HFF-Myc (cell line): Measurements from ENCODE around the gene RPRD1B.

Experiments
- DNase-seq: peaks from one replicate; pipeline ENCODE4 v3.0.0-alpha.2; 2011; ENCODE audit warnings: low read depth; ENCODE audit errors: extremely low read depth
- H3K4me3 ChIP-seq: replicated peaks from 2 replicates; pipeline ENCODE4 v1.5.1; 2011; ENCODE audit warnings: low read depth, mild to moderate bottlenecking, control low read depth, low read length
- TF ChIP-seq, protein P1 (sequence below): IDR thresholded peaks from 2 replicates; pipeline ENCODE4 v1.5.1; 2012; ENCODE audit warnings: mild to moderate bottlenecking, low read depth, low read length, control low read depth; ENCODE audit errors: missing control alignments

The RPRD1B gene

DNA sequence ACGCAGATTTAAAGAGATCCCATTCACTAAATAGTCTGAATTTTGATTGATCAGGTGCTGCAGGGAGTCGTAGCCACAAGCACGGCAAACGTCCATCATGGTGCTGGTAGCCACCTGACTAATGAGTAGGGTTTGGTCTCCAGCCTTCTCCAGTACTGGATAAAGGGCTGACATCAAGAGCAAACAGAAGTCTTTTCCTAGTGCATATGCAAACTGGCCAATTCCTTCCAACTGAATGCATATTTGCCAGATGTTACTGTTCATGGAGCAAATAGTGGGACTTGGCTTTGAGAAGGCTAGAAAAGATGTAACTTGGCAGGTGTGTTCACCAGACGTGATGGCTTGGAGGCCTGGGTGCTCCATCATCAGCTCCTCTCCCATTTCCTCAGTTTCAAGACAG is 21.9 kb upstream of the RPRD1B start:
- TF ChIP-seq, protein P1, sequence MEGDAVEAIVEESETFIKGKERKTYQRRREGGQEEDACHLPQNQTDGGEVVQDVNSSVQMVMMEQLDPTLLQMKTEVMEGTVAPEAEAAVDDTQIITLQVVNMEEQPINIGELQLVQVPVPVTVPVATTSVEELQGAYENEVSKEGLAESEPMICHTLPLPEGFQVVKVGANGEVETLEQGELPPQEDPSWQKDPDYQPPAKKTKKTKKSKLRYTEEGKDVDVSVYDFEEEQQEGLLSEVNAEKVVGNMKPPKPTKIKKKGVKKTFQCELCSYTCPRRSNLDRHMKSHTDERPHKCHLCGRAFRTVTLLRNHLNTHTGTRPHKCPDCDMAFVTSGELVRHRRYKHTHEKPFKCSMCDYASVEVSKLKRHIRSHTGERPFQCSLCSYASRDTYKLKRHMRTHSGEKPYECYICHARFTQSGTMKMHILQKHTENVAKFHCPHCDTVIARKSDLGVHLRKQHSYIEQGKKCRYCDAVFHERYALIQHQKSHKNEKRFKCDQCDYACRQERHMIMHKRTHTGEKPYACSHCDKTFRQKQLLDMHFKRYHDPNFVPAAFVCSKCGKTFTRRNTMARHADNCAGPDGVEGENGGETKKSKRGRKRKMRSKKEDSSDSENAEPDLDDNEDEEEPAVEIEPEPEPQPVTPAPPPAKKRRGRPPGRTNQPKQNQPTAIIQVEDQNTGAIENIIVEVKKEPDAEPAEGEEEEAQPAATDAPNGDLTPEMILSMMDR, result no peak
- H3K4me3 ChIP-seq, result no peak overlapping the region
- DNase-seq, result no peak

GRCh38 chr20:38012332-38012731 is 21.2 kb upstream of the RPRD1B start:
- DNase-seq, result no peak
- no peak overlapping the region for H3K4me3 ChIP-seq
- TF ChIP-seq, protein P1, result no peak

DNA sequence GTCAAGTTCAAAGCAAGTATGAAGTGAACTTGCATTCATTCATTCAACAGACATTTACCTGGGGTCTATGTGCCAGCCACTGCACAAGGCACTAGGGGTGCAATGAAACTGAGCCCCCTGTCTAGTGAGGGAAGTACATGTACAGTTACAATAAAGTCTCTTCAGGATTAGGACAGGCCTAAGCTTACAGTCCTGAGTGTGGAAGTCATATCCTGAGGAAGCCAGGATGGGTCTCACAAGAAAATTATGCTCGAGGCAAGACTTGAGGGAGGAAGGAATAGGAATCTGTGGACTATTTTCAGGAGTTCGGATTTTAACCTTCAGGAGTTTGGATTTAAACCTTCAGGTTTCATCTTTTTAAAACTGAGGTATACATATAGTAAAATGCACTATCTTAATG is 19.7 kb upstream of the RPRD1B start:
- TF ChIP-seq, protein P1, result no peak
- no peak for DNase-seq
- H3K4me3 ChIP-seq, result no peak overlapping the region

GRCh38 chr20:38017959-38018358 is 15.6 kb upstream of the RPRD1B start:
- TF ChIP-seq, protein P1, result no peak
- DNase-seq, result no peak
- no peak overlapping the region for H3K4me3 ChIP-seq

GRCh38 chr20:38018385-38018784 is 15.2 kb upstream of the RPRD1B start:
- no peak overlapping the region for H3K4me3 ChIP-seq

DNA sequence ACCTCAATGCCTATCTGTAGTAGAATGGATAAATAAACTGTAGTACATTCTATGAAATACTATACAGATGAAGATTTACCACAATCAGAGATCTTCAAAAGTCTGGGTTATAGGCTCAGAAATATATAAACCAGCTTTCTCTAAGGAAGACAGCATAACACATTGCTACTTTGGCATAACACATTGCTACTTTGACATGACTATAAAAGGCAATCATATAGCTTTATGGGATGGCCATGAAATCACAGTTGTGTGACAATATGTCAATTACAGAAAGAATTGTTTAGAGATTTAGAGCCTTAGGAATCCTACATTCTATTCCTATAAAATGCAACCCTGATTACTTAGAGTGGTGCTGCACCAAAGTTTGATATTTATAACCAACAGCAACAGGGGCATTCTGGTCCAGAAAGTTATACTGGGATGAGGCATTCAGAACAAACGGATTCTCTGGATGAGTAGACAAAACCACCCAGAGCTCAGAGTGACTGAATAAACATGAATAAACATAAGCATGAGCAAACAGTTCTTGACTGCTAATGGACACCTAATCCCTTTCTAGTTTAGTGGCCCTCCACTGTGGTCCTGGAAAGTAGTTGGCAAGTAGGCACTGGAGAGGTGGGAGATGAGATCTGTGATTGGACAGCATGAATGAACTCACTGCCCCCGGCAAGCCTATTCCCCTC is 12.3 kb upstream of the RPRD1B start:
- H3K4me3 ChIP-seq, result no peak overlapping the region
- DNase-seq, result no peak
- TF ChIP-seq, protein P1, result no peak

More at GRCh38 chr20:38018385-38018784, 15.2 kb upstream of the RPRD1B start:
- TF ChIP-seq, protein P1, result no peak
- no peak for DNase-seq
